Gastroesophageal sphincter (tissue), 3 donors: ENCODE data around the gene IL22RA2.

Source experiments
- CTCF ChIP-seq, 4 experiments: fragments of 200-600 bp in 2 of 4; fragments of 450-650 bp in 2 of 4; sonication (generic) in 1 of 4; IDR thresholded peaks; one replicate each; pipeline ENCODE4 v1.5.1; 2017 to 2019; ENCODE audit warnings: antibody characterized with exemption in 4 of 4, mild to moderate bottlenecking in 2 of 4, moderate library complexity in 2 of 4
- POLR2A ChIP-seq, 2 donors: fragments of 450-650 bp; IDR thresholded peaks; one replicate each; pipeline ENCODE4 v1.6.1; 2017; ENCODE audit warnings: antibody characterized with exemption in 2 of 2, mild to moderate bottlenecking in 2 of 2, moderate library complexity in 1 of 2

DNA sequence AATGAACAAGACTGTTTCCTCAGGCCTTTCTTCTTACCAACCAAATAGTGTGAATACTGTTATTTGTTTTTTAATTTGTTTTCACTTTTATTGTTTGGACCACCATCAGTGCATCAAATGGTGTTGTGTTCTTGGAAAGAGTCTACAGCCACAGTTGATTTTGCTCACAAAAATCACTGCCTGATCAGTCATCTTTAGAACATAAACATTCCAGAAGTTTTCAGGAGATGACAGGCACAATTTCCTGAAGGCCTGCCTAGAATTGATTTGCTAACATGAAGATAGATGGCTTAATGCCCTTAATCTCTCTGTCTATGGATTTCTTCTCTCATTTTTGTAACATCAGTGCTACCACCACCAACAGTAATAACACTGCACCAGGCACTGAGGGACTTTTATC, 13.5 kb downstream of the IL22RA2 start:
- no peak for TF ChIP-seq CTCF (IDR thresholded peaks at IDR 0.05)
- TF ChIP-seq POLR2A (IDR thresholded peaks at IDR 0.05) = no peak
